B cell (primary cell): Measurements from ENCODE around the gene KIF16B. TPM values are rescaled to one million over a fixed set of nuclear protein-coding genes. Genes with fewer than 3 reads are reported as not detected.

Experiments
- ATAC-seq: fragments of 200-7000 bp; cut with Tn5 transposase; one replicate; pipeline ENCODE4 v1.10.0; 2021; ENCODE audit warnings: low read depth, mild to moderate bottlenecking, moderate number of reproducible peaks, moderate library complexity
- CTCF ChIA-PET: fragments of 350-600 bp; sonication (Branson Sonifier 250); formaldehyde crosslinking; loops from one replicate; lab custom pipeline; 2021; ENCODE audit warnings: antibody characterized with exemption, inconsistent platforms; lab: Charles Lee
- POLR2A ChIA-PET: fragments of 350-600 bp; sonication (Branson Sonifier 250); formaldehyde crosslinking; loops from one replicate; lab custom pipeline; 2021; ENCODE audit warnings: antibody characterized with exemption; lab: Charles Lee
- DNase-seq: peaks from one replicate; pipeline ENCODE4 v3.0.0; 2013
- H2AFZ ChIP-seq: 2 replicates; pipeline ENCODE4 v1.6.1; 2012; ENCODE audit warnings: mild to moderate bottlenecking, low read depth, low read length; ENCODE audit not compliant: insufficient read depth, poor library complexity, severe bottlenecking
- H3K27ac ChIP-seq, 2 donors: 1 replicate in 1 of 2; 2 replicates in 1 of 2; pipeline ENCODE4 v1.5.1; 2012 to 2013; ENCODE audit warnings: low read length in 2 of 2, mild to moderate bottlenecking in 2 of 2, moderate library complexity in 1 of 2
- H3K27me3 ChIP-seq, 4 experiments: fragments of 200-600 bp in 1 of 4; sonication (generic) in 1 of 4; replicated peaks in 1 of 4; 1 replicate in 2 of 4; 2 replicates in 2 of 4; pipeline versions ENCODE4 v1.6.1 to v1.7.0; 2013 to 2016; ENCODE audit warnings: low read length in 3 of 4, mild to moderate bottlenecking in 2 of 4, mixed read lengths in 1 of 4, moderate library complexity in 1 of 4; ENCODE audit not compliant: insufficient read depth in 4 of 4, control insufficient read depth in 3 of 4; ENCODE audit errors: control extremely low read depth in 1 of 4
- H3K36me3 ChIP-seq, 2 experiments: replicated peaks in 1 of 2; 1 replicate in 1 of 2; 2 replicates in 1 of 2; pipeline versions ENCODE4 v1.6.1 to v1.7.1; 2013; ENCODE audit warnings: low read length in 1 of 2; ENCODE audit not compliant: insufficient read depth in 2 of 2, control insufficient read depth in 1 of 2; ENCODE audit errors: control extremely low read depth in 1 of 2, extremely low read depth in 1 of 2
- H3K4me1 ChIP-seq, 2 donors: fragments of 200-600 bp in 1 of 2; sonication (generic) in 1 of 2; 1 replicate in 1 of 2; 2 replicates in 1 of 2; pipeline versions ENCODE4 v1.5.1 to v1.6.1; 2013 to 2017; ENCODE audit warnings: low read length in 2 of 2; ENCODE audit not compliant: control insufficient read depth in 2 of 2, insufficient read depth in 2 of 2
- H3K4me2 ChIP-seq: replicated peaks from 2 replicates; pipeline ENCODE3; 2012; ENCODE audit warnings: mild to moderate bottlenecking, low read depth, low read length; ENCODE audit not compliant: poor library complexity, severe bottlenecking
- H3K4me3 ChIP-seq, 5 experiments: fragments of 200-600 bp in 1 of 5; sonication (generic) in 1 of 5; 1 replicate in 3 of 5; 2 replicates in 2 of 5; pipeline versions ENCODE4 v1.5.1 to v1.7.0; 2011 to 2016; ENCODE audit warnings: low read length in 4 of 5, mild to moderate bottlenecking in 4 of 5, low read depth in 2 of 5, control low read depth in 1 of 5, moderate library complexity in 1 of 5; ENCODE audit not compliant: insufficient read depth in 1 of 5; ENCODE audit errors: control extremely low read depth in 1 of 5, extremely low read depth in 1 of 5
- H3K79me2 ChIP-seq: fragments of 200-600 bp; sonication (generic); one replicate; pipeline ENCODE4 v1.6.0; 2016; ENCODE audit warnings: low read length; ENCODE audit not compliant: control insufficient read depth, insufficient read depth
- H3K9ac ChIP-seq: fragments of 200-600 bp; sonication (generic); 2 replicates; pipeline ENCODE4 v1.6.1; 2017; ENCODE audit warnings: mild to moderate bottlenecking, low read length, moderate library complexity
- H3K9me3 ChIP-seq, 3 donors: one replicate each; pipeline versions ENCODE4 v1.6.1 to v1.7.1; 2013; ENCODE audit warnings: low read length in 2 of 3; ENCODE audit not compliant: control insufficient read depth in 2 of 3, insufficient read depth in 1 of 3; ENCODE audit errors: control extremely low read depth in 1 of 3
- H4K20me1 ChIP-seq: 2 replicates; pipeline ENCODE4 v1.6.0; 2012; ENCODE audit warnings: mild to moderate bottlenecking, low read length; ENCODE audit not compliant: insufficient read depth, control insufficient read depth, poor library complexity, severe bottlenecking
- H3K27ac Mint-ChIP-seq: one replicate; pipeline ENCODE4 v1.8.0; 2021; ENCODE audit warnings: mixed read lengths
- H3K27me3 Mint-ChIP-seq: one replicate; pipeline ENCODE4 v1.8.0; 2021; ENCODE audit warnings: mixed read lengths
- H3K4me1 Mint-ChIP-seq: one replicate; pipeline ENCODE4 v1.8.0; 2021; ENCODE audit warnings: mixed read lengths
- H3K4me3 Mint-ChIP-seq: one replicate; pipeline ENCODE4 v1.8.0; 2021; ENCODE audit warnings: mixed read lengths
- H3K9me3 Mint-ChIP-seq: one replicate; pipeline ENCODE4 v1.8.0; 2022; ENCODE audit warnings: mixed read lengths; ENCODE audit not compliant: insufficient read depth
- CTCF ChIP-seq: fragments of 200-600 bp; IDR thresholded peaks from one replicate; pipeline ENCODE4 v1.8.0; 2022; ENCODE audit warnings: antibody characterized with exemption, mild to moderate bottlenecking
- EZH2 ChIP-seq: IDR thresholded peaks from 2 replicates; pipeline ENCODE4 v1.6.1; 2012; ENCODE audit warnings: borderline replicate concordance, low read depth, mild to moderate bottlenecking, moderate library complexity, low read length; ENCODE audit not compliant: insufficient read depth, poor library complexity, severe bottlenecking
- WGBS: methylation state at CpG from one replicate; pipeline ENCODE4 v1.1.5; 2013; ENCODE audit warnings: missing lambda C conversion rate; ENCODE audit not compliant: insufficient coverage; 5-methylcytosine and 5-hydroxymethylcytosine counted together
- intact Hi-C: fragments of 100-400 bp; cut with micrococcal nuclease; formaldehyde crosslinking; loops from one replicate; pipeline ENCODE4 v1.10.0; 2022
- polyA plus RNA-seq: library from polyadenylated mRNA; depleted of rRNA; stranded (reverse); fragments of >200 nt; gene quantifications from 2 replicates; pipeline ENCODE4 v1.2.3, GENCODE V29; 2012
- total RNA-seq, 2 donors: library from RNA; stranded (reverse); fragments of 120-200 nt in 1 of 2; gene quantifications; 1 replicate in 1 of 2; 2 replicates in 1 of 2; pipeline versions ENCODE4 v1.2.3 to v1.2.4, GENCODE V29; 2013 to 2022

The KIF16B gene
- total and polyA plus RNA-seq, 2 donors (not counting 1 experiment from before 2014, with no cell fraction given) = 4.5 to 13.0 TPM

GRCh38 chr20:16399801-16400200 is 173.4 kb downstream of the KIF16B start:
- no peaks in the 10 kb centered on the region for H3K27me3 ChIP-seq
- H2AFZ ChIP-seq = no peak overlapping the region
- DNase-seq = no peak
- CTCF ChIA-PET = no interaction called here
- peaks cover 0 to 3% of the 10 kb centered on the region in 2 experiments for H3K36me3 ChIP-seq
- no peak overlapping the region for H3K9ac ChIP-seq
- H3K9me3 Mint-ChIP-seq = no peaks in the 10 kb centered on the region
- H3K4me1 ChIP-seq = peaks cover 5 to 8% of the 10 kb centered on the region in 2 donors
- POLR2A ChIA-PET = no interaction called here
- H3K9me3 ChIP-seq = no peaks in the 10 kb centered on the region
- no peak overlapping the region for H3K27ac ChIP-seq
- TF ChIP-seq EZH2 = no peak
- no peak for TF ChIP-seq CTCF
- H3K27ac Mint-ChIP-seq = no peak overlapping the region
- no peak overlapping the region for H3K4me3 ChIP-seq
- peaks cover 10% of the 10 kb centered on the region for H3K4me1 Mint-ChIP-seq
- intact Hi-C loops = no loop called here
- H3K4me3 Mint-ChIP-seq = no peak overlapping the region
- no peaks in the 10 kb centered on the region for H3K27me3 Mint-ChIP-seq
- no peak for ATAC-seq
- H3K4me2 ChIP-seq = no peak overlapping the region
- no peaks in the 10 kb centered on the region for H4K20me1 ChIP-seq
- no peaks in the 10 kb centered on the region for H3K79me2 ChIP-seq

- CTCF ChIA-PET = no interaction called here
- intact Hi-C loops = no loop called here
These were observed 176.2 kb downstream of the KIF16B start for GRCh38 chr20:16397086-16397485.

More at GRCh38 chr20:16397086-16397485, 176.2 kb downstream of the KIF16B start:
- Histone ChIP-seq H4K20me1 (no peaks in the 10 kb centered on the region), H3K27ac (no peak overlapping the region), H3K79me2 (no peaks in the 10 kb centered on the region), H2AFZ (no peak overlapping the region), H3K9me3 (no peaks in the 10 kb centered on the region), H3K4me1 (peaks cover 9 to 11% of the 10 kb centered on the region in 2 donors), H3K9ac (no peak overlapping the region), H3K4me2 (no peak overlapping the region), H3K36me3 (peaks cover 0 to 3% of the 10 kb centered on the region in 2 experiments), H3K4me3 (no peak overlapping the region), H3K27me3 (no peaks in the 10 kb centered on the region)
- POLR2A ChIA-PET = no interaction called here
- DNase-seq (no peak), ATAC-seq (no peak)
- Mint-ChIP-seq H3K4me1 (peaks cover 20% of the 10 kb centered on the region), H3K9me3 (no peaks in the 10 kb centered on the region), H3K4me3 (no peak overlapping the region), H3K27ac (no peak overlapping the region), H3K27me3 (no peaks in the 10 kb centered on the region)
- 100% methylated on average over 2 of the region's 4 CpGs for WGBS
- TF ChIP-seq CTCF (no peak), EZH2 (no peak)
